Activated naive CD4-positive, alpha-beta T cell treated with Interleukin-2 at 50 U/mL for 16 hours (primary cell): Measurements from ENCODE around the gene POLR2B.
"Not testable (repeated sequence)": the region's sequence is repeated elsewhere in the genome, so short reads cannot be mapped to it uniquely, and the experiment has no call there.

Experiments used
- DNase-seq: peaks from one replicate; pipeline ENCODE4 v3.0.0-alpha.2; 2020

The POLR2B gene

DNA sequence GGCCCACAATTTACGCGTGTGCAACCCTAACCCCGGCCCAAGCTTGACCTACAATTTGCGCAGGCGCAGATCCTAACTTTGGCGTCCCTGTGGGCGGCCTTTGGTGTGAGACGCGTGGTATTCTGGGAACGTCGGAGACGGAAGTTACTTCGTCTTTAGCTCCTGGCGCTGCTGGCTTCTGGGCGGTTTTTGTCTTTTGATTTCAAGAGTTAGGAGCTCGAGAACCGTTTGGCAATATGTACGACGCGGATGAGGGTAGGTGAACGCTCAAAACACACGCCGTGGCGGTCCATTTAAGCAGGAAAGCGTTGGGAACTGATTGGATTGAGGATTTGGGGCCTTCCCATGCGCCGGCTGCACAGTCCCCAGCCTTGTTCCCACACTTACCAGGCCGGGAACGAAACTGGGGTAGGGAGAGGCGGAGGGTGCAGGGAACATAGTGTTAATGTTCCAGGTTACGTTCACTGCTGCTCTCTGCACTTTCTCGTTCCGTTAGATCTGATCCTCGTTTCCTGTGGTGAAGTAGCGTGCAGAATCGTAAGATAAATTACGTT, at the start of gene POLR2B:
TSS of gene POLR2B (plus strand) at position 147 of the 554 bp plus-strand sequence. CDS start at position 237, 90 bp downstream.
- peak; percentile 90 for DNase-seq

DNA sequence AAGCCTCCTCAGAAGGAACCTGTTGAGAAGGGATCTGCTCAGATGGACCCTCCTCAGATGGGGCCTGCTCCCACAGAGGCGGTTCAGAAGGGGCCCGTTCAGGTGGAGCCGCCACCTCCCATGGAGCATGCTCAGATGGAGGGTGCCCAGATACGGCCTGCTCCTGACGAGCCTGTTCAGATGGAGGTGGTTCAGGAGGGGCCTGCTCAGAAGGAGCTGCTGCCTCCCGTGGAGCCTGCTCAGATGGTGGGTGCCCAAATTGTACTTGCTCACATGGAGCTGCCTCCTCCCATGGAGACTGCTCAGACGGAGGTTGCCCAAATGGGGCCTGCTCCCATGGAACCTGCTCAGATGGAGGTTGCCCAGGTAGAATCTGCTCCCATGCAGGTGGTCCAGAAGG, 48.1 kb upstream of the POLR2B start:
- no peak for DNase-seq

DNA sequence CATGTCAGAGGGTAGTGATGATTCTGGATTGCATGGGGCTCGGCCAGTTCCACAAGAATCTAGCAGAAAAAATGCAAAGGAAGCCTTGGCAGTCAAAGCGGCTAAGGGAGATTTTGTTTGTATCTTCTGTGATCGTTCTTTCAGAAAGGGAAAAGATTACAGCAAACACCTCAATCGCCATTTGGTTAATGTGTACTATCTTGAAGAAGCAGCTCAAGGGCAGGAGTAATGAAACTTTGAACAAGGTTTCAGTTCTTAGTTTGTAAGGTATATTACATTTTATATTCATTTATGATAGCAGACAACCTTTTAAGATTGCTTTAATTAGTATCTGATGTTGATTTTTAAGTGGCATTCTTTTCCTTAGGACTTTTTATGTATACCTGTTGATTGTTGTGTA, 46.8 kb upstream of the POLR2B start:
- DNase-seq, result no peak

DNA sequence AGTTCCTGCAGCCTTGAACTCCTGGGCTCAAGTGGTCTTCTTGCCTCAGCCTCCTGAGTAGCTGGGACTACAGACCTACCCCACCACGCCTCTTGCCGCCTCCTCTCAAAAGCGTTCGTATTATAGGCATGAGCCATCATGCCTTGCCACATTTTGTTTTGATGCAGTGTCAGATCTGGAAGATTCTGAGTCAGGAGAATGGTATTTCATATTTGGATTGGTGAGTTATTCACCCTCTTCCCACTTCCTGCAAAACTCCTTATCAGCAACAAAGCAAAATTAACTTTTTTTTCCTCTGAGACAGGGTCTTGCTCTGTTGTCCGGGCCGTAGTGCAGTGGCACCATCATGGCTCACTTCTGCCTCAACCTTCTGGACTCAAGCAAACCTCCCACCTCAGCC, 41.4 kb upstream of the POLR2B start:
- DNase-seq, result no peak

DNA sequence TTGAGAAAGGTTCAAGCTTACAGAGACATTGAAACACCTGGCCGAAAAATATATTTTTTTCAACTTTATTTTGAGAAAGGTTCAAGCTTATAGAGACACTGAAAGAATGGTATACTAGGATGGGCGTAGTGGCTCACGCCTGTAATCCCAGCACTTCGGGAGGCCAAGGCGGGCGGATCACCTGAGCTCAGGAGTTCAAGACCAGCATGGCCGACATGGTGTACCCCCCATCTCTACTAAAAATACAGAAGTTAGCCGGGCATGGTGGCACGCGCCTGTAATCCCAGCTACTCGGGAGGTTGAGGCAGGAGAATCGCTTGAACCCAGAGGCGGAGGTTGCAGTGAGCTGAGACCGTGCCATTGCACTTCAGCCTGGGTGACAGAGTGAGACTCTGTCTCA, 38.9 kb upstream of the POLR2B start:
- not testable (repeated sequence) for DNase-seq

DNA sequence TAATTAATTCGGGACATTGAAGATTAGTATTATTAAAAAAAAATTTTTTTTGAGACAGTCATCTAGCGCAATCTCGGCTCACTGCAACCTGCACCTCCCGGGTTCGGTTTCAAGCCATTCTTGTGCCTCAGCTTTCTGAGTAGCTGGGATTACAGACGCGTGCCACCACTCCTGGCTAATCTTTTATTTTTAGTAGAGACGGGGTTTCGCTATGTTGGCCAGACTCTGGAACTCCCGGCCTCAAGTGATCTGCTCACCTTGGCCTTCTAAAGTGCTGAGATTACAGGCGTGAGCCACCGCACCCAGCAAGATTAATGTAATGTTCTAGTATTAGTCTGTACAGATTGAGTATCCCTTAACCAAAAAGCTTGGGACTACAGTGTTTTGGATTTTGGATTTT, 38.3 kb upstream of the POLR2B start:
- no peak for DNase-seq

DNA sequence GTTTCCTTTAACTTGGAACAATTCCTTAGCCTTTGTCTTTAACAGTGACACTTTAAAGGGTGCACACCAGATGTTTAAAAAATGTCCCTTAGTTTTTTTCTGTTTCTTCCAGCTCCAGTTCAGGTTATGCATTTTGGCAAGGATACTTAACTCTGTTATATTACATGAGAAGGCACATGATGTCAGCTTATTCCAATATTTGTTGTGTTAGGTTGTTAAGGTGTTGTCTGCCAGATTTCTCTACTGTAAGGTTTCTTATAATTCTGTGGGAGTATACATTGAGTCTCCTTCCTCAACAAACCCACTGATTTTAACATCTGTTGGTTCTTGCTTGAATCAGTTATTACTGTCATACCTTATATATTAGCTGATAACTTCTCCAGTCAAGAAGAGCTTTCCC, 37.7 kb upstream of the POLR2B start:
- DNase-seq, result no peak

DNA sequence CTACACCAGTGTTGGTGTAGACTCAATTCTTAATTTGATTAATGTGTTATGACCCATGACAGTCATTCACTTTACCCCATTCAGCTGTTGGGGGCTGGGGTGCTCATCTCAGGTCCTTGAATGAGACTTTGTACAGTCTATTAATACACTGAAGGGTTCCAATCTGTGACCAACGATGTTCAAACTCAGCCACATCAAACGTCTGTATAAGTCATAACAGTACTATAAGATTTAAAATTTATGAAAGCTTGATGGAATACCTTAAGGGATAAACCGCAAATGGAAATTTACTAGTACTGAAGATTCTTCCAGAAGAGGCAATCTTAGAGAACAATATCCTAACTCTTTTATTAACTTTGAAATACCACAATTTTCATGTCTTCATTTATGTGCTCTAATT, 37.3 kb upstream of the POLR2B start:
- DNase-seq, result no peak

DNA sequence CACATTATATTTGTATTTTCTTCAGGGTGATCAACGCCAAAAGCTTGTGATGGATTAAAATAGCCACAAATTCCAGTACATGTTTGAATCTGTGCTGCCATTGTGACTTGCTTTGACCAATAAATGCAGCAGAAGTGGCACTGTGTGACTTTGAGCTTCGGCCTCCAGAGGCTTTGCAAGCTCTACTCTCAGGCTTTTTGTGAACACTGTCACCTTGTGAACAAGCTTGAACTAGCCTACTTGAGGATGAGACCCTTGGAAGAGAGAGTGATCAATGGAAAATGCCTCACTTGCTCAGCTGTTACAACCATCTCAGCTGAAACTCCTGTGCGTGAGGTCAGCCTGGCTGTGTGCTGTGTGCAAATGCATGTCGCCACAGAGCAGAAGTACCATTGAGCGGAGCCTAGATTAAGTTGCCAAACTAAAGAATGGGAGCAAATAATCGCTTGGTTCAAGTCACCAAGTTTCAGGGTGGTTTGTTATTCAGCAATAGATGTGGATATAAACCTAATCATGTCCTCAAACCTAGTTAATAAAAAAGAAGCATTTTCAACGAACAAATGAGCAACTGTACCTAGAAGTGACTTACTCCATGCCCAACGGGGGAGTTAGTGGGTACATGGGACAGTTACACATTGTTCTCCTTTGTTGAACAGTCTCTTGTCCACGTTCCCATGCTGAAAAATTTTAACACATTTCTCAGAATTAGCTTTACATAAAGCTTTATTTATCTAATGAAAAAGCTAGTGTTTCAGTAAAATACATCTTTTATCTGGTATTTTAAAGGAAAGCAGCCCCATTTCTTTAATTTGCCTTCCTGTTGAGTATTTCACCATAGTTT, 24.8 kb upstream of the POLR2B start:
- DNase-seq, result no peak

DNA sequence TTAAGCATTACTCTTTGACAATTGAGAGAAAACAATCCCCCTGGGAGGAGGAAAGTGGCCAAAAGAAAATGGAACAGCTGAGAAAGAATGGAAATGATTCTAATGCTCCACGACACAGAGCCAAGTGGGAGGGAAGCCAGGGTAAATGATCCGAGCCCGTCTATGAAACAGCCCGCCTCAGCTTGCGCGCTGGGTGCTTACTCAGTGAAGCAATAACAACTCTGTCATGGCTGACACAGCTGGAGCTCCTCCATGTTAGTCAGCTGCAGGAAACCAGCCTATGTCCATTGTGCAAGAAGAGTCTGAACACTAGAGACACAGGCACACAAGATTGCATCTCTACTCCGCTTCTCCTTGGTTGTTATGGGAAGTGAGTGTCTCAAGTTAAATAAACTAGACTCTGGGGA, 20.6 kb upstream of the POLR2B start:
- DNase-seq, result no peak

DNA sequence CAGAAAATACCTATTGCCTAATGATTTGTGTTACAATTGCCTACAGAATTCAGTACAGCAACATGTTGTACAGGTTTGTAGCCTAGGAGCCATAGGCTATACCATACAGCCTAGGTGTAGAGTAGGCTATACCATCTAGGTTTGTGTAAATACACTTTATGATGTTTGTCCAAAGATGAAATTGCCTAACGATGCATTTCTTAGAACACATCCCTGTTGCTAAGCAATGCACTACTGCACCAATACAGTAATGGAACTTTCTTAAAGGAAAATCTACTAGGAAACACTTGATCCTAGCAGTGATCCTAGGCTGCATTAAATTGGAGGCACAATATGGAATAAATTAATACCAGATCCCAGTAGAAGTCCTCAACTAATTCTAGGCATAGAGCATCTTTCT, 19.6 kb upstream of the POLR2B start:
- DNase-seq, result no peak

DNA sequence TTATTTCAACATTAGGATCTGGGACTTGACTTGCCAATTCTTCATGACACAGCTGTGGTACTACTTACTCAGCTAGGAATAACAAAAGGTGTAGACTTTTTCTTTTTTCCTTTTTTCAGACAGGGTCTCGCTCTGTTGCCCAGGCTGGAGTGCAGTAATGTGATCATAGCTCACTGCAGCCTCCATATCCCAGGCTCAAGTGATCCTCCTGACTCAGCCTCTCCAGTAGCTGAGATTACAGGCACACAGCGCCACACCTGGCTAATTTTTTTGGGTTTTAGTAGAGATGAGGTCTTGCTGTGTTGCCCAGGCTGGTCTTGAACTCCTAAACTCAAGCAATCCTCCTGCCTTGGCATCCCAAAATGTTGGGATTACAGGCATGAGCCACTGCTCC, 17.6 kb upstream of the POLR2B start:
- DNase-seq, result no peak

DNA sequence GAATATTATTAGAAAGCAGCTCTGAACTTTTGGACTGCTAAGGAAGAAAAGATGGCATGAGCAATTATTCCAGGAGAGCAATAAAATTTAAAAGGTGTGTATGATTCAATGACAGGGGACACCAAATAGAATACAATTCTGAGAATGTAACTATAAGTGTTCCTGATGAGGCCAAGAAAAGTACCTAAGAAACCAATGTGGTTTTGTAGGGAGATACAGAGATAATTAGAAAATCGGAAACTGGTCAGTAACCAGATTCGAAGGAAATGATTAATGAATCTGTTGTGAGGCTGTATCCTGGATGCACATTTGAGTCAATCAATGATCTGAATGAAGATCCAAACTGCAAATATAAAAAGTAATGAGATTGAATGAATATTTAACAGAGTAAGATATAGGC, 7.3 kb upstream of the POLR2B start:
- DNase-seq, result no peak

DNA sequence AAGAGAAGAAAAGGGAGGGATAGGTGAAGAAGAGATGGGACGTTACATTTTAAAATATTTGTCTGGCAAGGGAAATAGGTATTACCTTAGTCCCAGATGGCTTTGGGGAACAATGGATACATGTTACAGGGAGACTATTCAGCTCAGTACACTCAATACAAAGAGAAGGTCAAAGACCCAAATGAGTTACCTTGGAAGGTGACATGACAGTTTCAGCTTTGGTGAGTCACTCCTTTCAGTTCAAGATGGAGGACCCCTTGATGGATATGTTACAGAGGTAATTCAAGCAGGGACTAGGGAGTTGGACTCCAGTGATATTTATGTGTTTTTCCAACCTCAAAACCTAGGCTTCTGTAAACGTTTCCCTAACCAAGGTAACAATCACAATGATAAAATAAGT, 6.3 kb upstream of the POLR2B start:
- no peak for DNase-seq

DNA sequence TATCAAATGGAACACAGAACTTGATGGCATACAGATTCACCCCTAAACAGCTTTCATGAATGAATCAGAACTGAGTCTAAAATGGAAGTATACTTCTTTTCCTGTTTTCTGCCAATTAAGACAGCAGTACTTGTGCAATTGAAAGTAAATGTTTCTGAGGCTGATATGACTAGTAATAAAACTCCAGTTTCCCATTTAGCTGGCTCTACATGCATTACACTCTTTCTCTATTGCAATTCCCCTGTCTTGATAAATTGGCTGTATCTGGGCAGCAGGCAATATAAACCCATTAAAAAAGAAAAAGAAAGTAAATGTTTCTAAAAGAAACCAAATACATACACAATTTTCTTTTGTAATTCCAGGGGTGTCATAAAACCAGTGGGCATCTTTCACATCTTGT, 5.9 kb upstream of the POLR2B start:
- no peak for DNase-seq

DNA sequence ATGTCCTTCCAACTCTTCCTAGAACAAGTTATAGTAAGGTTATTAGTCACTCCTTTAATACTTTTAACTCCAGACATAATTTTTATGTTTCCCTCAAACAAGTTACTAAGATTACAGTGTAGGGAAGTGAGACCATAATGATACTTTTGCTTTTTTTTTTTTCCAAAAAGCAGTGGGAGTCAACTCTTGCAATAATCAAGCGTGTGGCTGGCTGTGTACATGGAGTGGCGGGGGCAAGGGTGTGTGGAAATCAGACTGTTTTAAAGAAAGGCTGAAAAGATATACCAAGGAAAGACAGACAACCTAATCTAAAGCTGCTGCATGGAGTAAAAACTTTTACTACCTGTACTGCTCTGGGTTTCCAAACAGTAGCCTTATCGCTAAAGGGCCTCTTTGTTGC, 5.4 kb upstream of the POLR2B start:
- no peak for DNase-seq

DNA sequence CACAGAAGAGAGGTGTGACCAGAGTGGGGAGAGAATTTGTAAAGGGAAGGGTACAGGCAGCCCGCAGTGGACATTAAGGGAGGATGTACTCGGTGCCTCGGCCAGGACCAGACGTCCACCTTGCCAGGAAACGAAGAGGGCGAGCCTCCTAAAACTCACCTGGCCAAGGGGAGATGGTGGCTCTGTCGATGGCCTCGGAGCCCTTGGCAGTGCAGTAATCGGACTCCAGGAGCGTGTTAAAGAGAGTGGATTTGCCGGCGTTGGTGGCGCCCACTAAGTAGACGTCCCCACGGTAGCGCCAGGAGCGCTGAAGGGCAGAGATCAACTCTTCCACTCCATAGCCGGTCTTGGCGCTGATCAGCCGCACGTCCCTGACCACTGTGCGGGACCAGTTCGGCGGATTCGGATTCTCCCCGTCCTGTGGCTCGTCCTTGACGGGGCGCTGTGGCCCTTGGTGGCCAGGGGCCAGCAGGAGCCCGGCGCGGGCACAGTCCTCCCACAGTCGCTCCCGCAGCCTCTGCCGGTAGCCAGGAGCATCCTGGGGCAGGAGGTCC, 2.3 kb upstream of the POLR2B start:
- no peak for DNase-seq

DNA sequence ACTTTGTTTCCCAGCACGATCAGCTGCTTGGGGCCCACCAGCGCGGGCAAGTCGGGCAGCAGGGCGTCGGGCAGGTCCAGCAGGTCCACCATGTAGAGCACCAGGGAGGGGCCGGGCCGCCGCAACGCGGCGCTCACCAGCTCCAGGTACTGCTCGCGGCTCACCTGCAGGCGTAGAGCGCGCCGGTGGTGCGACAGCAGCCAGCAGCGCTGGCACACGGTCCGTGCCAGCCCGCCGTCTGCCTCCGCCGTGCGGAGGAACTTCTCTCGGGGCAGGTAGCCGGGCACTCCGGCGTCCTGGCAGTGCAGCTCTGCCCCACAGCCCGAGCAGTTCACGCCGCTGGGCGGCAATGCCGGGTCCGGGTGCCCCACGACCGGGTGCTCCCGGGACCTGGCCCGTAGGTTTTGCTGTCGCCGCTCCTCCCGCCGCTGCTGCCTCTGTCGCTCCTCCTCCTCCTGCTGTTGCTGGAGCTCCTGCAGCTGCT, 1.8 kb upstream of the POLR2B start:
- DNase-seq, result peak; percentile 58

DNA sequence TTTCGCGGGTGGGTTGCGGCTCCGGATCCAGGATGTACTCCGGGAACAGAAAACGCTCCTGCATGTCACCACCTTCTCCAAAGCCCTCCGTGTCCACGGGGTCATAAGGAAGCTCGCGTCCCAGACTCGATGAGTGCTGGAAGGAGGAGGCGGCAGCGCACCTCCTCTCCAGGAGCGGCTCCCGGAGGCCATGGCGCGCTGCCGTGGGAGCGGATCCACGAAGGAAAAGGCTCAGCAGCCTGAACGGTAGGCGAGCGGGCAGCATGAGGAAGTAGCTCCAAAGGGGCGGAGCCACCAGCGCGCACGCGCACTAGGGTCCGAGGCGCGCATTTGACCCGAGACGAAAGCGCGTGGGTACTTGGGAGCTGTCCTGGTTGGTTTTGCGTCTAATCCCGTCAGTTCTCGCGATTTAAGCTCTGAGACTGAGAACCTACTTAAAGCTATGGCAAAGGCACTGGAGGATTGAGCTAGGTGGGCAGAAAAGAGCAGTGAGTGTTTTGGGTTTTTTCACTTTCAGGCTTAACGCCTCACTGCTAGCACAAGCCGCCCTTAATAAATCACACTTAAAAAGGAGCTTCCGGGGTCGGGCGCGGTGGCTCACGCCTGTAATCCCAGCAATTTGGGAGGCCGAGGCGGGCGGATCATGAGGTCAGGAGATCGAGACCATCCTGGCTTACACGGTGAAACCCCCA, 1.2 kb upstream of the POLR2B start, which contains the start of gene NOA1:
TSS of gene NOA1 (minus strand) at position 286 of the 692 bp plus-strand sequence. CDS start at position 265, 21 bp downstream.
- peak; percentile 98 for DNase-seq

DNA sequence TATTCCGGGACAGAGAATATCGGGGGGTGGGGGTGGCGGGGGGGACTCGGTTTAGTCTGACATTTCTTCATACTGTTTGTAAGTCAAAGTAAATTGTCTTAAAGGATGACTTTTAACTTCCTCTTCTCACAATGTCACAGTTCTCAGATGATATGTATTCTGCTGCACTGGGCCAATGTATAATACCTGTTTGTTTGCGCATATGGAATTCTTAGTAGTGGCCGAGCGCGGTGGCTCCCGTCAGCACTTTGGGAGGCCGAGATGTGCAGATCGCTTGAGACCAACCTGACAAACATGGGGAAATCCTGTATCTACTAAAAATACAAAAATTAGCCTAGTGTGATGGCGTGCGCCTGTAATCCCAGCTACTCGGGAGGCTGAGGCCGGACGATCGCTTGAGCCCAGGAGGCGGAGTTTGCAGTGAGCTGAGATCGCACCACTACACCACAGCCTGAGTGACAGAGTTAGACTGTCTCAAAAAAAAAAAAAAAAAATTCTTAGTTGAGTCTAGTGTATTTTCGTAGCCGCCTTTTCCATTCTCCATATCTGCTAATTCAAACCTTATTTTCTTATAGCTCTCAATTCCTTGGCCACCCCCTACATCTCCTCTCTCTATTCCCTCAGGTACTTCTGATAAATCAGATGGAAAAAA, 851 bp downstream of the POLR2B start:
- DNase-seq, result peak; percentile 57

DNA sequence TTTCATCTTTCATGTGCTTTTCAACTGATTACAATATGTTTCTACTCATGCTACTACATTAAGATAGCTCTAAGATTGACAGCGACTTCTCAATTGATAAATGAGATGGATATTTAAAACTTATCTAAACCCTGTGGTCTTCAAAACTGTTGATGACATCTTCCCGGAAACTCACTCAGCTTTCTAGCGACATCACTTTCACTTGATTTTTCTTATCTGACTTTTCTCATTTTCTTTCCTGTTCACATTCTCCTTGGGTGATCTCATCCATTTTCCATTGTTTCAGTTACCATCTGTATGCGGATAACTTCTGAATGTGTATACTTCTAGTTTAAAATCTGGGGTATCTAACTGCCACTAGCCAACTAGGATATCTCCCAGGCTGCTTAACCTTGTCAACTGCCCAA, 3.1 kb downstream of the POLR2B start:
- DNase-seq, result no peak

DNA sequence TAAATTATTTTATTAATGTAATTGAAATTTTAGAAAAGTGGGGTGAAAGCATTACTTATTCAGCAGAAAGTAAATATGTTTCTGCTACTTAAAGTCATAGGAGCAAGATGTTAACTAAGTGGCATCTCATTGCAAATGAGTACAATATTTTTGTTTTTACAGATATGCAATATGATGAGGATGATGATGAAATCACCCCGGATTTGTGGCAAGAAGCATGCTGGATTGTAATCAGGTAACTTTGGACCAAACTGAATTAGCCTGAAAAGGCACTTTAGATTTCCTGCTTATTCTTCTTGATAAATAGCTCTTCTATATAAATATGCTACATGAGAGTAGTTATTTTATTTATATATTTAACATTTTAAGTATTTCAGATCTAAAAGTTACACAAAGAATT, 7.5 kb downstream of the POLR2B start:
- no peak for DNase-seq

DNA sequence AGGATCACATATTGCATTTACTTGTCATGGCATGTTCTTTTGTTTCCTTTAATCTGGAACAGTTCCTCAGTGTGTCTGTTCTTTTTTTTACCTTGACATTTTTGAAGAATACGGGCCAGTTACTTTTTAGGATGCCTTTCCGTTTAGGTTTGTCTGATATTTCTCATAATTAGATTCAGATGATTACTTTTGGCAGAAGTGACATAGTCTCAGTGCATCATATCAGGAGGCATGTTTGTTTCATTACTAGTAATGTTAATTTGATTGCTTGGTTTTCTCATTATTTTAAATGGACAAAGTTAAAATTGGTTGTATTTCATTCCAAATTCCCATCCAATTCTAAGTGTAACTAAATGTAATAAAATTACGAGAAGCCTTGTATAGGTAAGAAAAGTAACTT, 8.3 kb downstream of the POLR2B start:
- DNase-seq, result no peak
